Tibial nerve (tissue), 4 donors: Measurements from ENCODE around the gene TXK. TPM values are rescaled to one million over a fixed set of nuclear protein-coding genes. Genes with fewer than 3 reads are reported as not detected.

ENCODE experiments used
- DNase-seq, 2 donors: peaks; one replicate each; pipeline ENCODE4 v3.0.0-alpha.2; 2019; ENCODE audit warnings: low spot score in 2 of 2
- H3K27ac ChIP-seq, 4 donors: fragments of 200-600 bp; sonication (generic) in 3 of 4; one replicate each; pipeline ENCODE4 v1.5.1; 2017 to 2019; ENCODE audit warnings: mild to moderate bottlenecking in 1 of 4
- H3K27me3 ChIP-seq, 2 donors: fragments of 200-600 bp; sonication (generic) in 1 of 2; one replicate each; pipeline versions ENCODE4 v1.5.1 to v1.6.0; 2017 to 2019
- H3K36me3 ChIP-seq, 3 donors: fragments of 200-600 bp; sonication (generic); one replicate each; pipeline ENCODE4 v1.5.1; 2018 to 2019
- H3K4me1 ChIP-seq, 4 donors: fragments of 200-600 bp; sonication (generic) in 3 of 4; one replicate each; pipeline ENCODE4 v1.5.1; 2017 to 2019
- H3K4me3 ChIP-seq, 4 donors: fragments of 200-600 bp; sonication (generic) in 3 of 4; one replicate each; pipeline ENCODE4 v1.5.1; 2017 to 2019; ENCODE audit warnings: mild to moderate bottlenecking in 1 of 4, moderate library complexity in 1 of 4
- H3K9me3 ChIP-seq, 4 donors: fragments of 200-600 bp; sonication (generic) in 3 of 4; one replicate each; pipeline ENCODE4 v1.5.1; 2017 to 2019
- CTCF ChIP-seq, 5 experiments: fragments of 200-600 bp in 3 of 5; fragments of 450-650 bp in 2 of 5; sonication (generic) in 3 of 5; IDR thresholded peaks; one replicate each; pipeline ENCODE4 v1.5.1; 2016 to 2019; ENCODE audit warnings: antibody characterized with exemption in 5 of 5, mild to moderate bottlenecking in 3 of 5, moderate library complexity in 2 of 5
- EP300 ChIP-seq, 2 donors: sonication (generic); formaldehyde crosslinking; IDR thresholded peaks; one replicate each; pipeline ENCODE4 v1.6.1; 2017; ENCODE audit warnings: antibody characterized with exemption in 2 of 2, mild to moderate bottlenecking in 1 of 2
- POLR2A ChIP-seq, 2 donors: fragments of 450-650 bp; IDR thresholded peaks; one replicate each; pipeline ENCODE4 v1.6.1; 2017; ENCODE audit warnings: antibody characterized with exemption in 2 of 2, mild to moderate bottlenecking in 2 of 2, moderate library complexity in 2 of 2
- WGBS, 2 donors: methylation state at CpG; one replicate each; pipeline ENCODE4 v1.1.5; 2018; 5-methylcytosine and 5-hydroxymethylcytosine counted together
- total RNA-seq, 4 donors: library from RNA; depleted of rRNA; stranded (reverse); fragments of >200 nt; gene quantifications; one replicate each; pipeline ENCODE4 v1.1.0, GENCODE V29; 2016

Gene TXK
- total RNA-seq, 4 donors from 2014 or later = 0.22 to 0.84 (median 0.30) TPM; not detected in 1

GRCh38 chr4:48081196-48081595 is 52.9 kb downstream of the TXK start:
- H3K27me3 ChIP-seq = no peaks in the 10 kb centered on the region
- no peaks in the 10 kb centered on the region for H3K9me3 ChIP-seq
- no peaks in the 10 kb centered on the region for H3K4me1 ChIP-seq
- WGBS, 2 donors = 38% methylated on average over 1 of the region's 1 CpG
- no peak for DNase-seq
- no peak overlapping the region for H3K27ac ChIP-seq
- TF ChIP-seq CTCF (IDR thresholded peaks at IDR 0.05) (no peak), EP300 (IDR thresholded peaks at IDR 0.05) (no peak), POLR2A (IDR thresholded peaks at IDR 0.05) (no peak)
- no peak overlapping the region for H3K4me3 ChIP-seq
- no peaks in the 10 kb centered on the region for H3K36me3 ChIP-seq

GRCh38 chr4:48079972-48080391 is 54.1 kb downstream of the TXK start:
- H3K27ac ChIP-seq = no peak overlapping the region
- no peak overlapping the region for H3K4me3 ChIP-seq
- no peak for DNase-seq
- no peaks in the 10 kb centered on the region for H3K9me3 ChIP-seq
- 49 to 51% methylated on average over 3 of the region's 3 CpGs for WGBS, 2 donors
- no peaks in the 10 kb centered on the region for H3K36me3 ChIP-seq
- TF ChIP-seq POLR2A (IDR thresholded peaks at IDR 0.05) = no peak
- TF ChIP-seq CTCF (IDR thresholded peaks at IDR 0.05) = no peak
- no peak for TF ChIP-seq EP300 (IDR thresholded peaks at IDR 0.05)
- no peaks in the 10 kb centered on the region for H3K27me3 ChIP-seq
- H3K4me1 ChIP-seq = no peaks in the 10 kb centered on the region

GRCh38 chr4:48078862-48079655 is 55.0 kb downstream of the TXK start:
- H3K4me3 ChIP-seq = no peak overlapping the region
- H3K9me3 ChIP-seq = no peaks in the 10 kb centered on the region
- no peaks in the 10 kb centered on the region for H3K27me3 ChIP-seq
- WGBS, 2 donors = 67% methylated on average over 5 of the region's 5 CpGs
- TF ChIP-seq POLR2A (IDR thresholded peaks at IDR 0.05) (no peak), CTCF (IDR thresholded peaks at IDR 0.05) (no peak), EP300 (IDR thresholded peaks at IDR 0.05) (no peak)
- DNase-seq = no peak
- H3K27ac ChIP-seq = no peak overlapping the region
- H3K4me1 ChIP-seq = no peaks in the 10 kb centered on the region
- no peaks in the 10 kb centered on the region for H3K36me3 ChIP-seq

- WGBS, 2 donors = 72 to 99% methylated on average over 2 of the region's 2 CpGs
- Histone ChIP-seq H3K4me3 (no peak overlapping the region), H3K36me3 (no peaks in the 10 kb centered on the region), H3K4me1 (no peaks in the 10 kb centered on the region), H3K27me3 (no peaks in the 10 kb centered on the region), H3K27ac (no peak overlapping the region), H3K9me3 (no peaks in the 10 kb centered on the region)
- no peak for DNase-seq
- no peak for TF ChIP-seq POLR2A (IDR thresholded peaks at IDR 0.05)
- no peak for TF ChIP-seq EP300 (IDR thresholded peaks at IDR 0.05)
- no peak for TF ChIP-seq CTCF (IDR thresholded peaks at IDR 0.05)
Observed at GRCh38 chr4:48078425-48078824, 55.6 kb downstream of the TXK start.

GRCh38 chr4:48074657-48075056 is 59.4 kb downstream of the TXK start:
- 38 to 51% methylated on average over 1 of the region's 1 CpG for WGBS, 2 donors
- DNase-seq = no peak
- Histone ChIP-seq H3K36me3 (no peaks in the 10 kb centered on the region), H3K9me3 (no peaks in the 10 kb centered on the region), H3K4me1 (no peaks in the 10 kb centered on the region), H3K27ac (no peak overlapping the region), H3K4me3 (no peak overlapping the region), H3K27me3 (no peaks in the 10 kb centered on the region)
- TF ChIP-seq CTCF (IDR thresholded peaks at IDR 0.05) (no peak), EP300 (IDR thresholded peaks at IDR 0.05) (no peak), POLR2A (IDR thresholded peaks at IDR 0.05) (no peak)
